RWPE2 (cell line): ENCODE results near the gene DUSP11.

ENCODE experiments used
- ATAC-seq: fragments of 200-7000 bp; cut with Tn5 transposase; 3 replicates; pipeline ENCODE4 v1.9.1; 2021; ENCODE audit warnings: low read depth
- DNase-seq: peaks from one replicate; pipeline ENCODE4 v3.0.0-alpha.2; 2020; ENCODE audit warnings: low spot score
- H3K27ac ChIP-seq: fragments of 450-650 bp; 2 replicates; pipeline ENCODE4 v1.5.1; 2017; ENCODE audit warnings: mild to moderate bottlenecking; ENCODE audit not compliant: poor library complexity, severe bottlenecking
- H3K27me3 ChIP-seq: fragments of 250-450 bp; sonication (Bioruptor Pico); 2 replicates; pipeline ENCODE4 v1.5.1; 2021; ENCODE audit warnings: mild to moderate bottlenecking, moderate library complexity; ENCODE audit not compliant: insufficient read depth, poor library complexity, severe bottlenecking
- H3K36me3 ChIP-seq: fragments of 250-450 bp; sonication (Bioruptor Pico); 2 replicates; pipeline ENCODE4 v1.5.1; 2020; ENCODE audit warnings: low read depth, mild to moderate bottlenecking, moderate library complexity
- H3K4me1 ChIP-seq: fragments of 250-450 bp; sonication (Bioruptor Pico); 2 replicates; pipeline ENCODE4 v1.5.1; 2021; ENCODE audit warnings: mild to moderate bottlenecking, moderate library complexity; ENCODE audit not compliant: insufficient read depth, poor library complexity, severe bottlenecking
- H3K4me3 ChIP-seq: fragments of 250-450 bp; sonication (Bioruptor Pico); 2 replicates; pipeline ENCODE4 v1.5.1; 2021; ENCODE audit warnings: mild to moderate bottlenecking, moderate library complexity; ENCODE audit not compliant: severe bottlenecking
- H3K9me3 ChIP-seq: fragments of 250-450 bp; sonication (Bioruptor Pico); 2 replicates; pipeline ENCODE4 v1.5.1; 2021; ENCODE audit warnings: mild to moderate bottlenecking, moderate library complexity; ENCODE audit not compliant: severe bottlenecking
- TF ChIP-seq, protein P1 (sequence below): fragments of 450-650 bp; IDR thresholded peaks from one replicate; pipeline ENCODE4 v1.5.1; 2017; ENCODE audit warnings: mild to moderate bottlenecking, moderate library complexity; ENCODE audit not compliant: poor library complexity, severe bottlenecking

Gene DUSP11

DNA sequence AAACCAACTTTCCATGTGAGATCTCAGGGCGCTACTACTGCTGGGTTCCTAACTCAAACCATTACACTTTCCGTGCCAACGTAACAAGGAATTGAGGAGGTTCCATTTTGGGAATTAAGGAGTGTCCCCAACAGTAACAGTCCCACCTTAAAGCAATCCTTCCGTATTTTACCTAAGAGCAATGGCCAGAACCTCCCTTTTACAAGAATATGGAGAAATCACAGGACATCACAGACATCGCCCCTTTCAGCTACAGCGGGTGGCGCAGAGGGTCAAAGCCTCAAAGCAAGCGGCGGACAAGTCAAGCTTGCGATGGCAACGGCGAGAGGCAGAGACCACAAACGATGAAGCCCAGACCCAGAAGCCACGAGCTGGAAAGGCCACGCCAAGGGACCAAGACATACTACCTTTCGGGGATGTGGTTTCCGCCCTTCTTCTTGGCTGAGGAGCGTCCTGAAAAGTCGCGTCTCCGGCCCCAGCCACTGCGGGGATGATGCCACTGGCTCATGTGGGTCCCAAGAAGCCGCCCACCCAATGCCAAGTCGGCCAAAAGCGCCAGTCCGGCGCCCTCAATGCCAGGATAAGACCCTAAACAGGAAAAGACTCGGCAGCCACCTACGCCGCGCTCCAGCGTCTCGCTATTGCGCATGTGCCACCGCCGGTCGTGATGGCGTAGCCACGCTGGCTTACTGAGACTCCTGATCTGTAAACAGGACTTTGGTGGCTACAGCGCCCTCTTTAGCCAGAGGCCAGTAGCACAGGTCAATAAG, at the start of gene DUSP11:
Gene DUSP11, minus strand, starts transcription at position 637 of the 770 bp plus-strand sequence. Its CDS starts 129 bp downstream, at position 508.
- peak within 1 kb of the TSS; percentile 97 for H3K27ac ChIP-seq

DNA sequence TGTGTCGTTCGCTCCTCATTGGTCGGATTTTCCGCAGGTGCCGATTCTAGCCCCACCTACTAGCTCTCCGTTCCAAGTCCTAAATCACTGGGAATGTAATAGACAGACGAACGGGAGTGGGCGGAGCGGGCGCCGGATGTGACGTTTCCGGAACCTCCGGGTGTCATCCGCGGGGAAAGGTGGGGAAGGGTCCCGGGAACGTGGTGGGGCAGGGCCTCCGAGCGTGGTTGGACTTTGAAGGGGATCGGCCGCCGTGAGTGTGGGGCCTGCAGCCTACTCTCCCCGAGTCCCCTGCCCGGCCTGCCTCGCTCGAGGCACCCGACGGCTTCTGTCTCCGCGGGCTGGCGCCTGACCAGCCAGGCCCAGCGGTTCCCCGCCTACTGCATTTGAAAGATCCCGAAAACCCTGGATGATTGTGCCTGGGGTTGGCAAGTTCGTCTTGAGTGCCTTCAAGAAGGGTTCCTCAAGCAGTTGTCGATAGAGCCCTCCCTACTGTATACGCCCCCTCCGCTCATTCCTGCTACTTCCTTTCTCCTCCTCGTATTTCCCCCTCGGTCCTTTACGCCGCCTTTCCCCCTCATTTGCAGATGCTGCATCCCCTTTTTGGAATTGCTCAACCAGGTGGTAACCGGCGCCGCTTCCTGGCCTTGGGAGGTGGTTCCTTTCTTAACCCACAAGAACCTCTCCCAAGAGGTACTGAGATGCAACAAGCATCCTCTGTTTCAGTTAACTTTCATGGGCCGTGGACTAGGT, 49.1 kb upstream of the DUSP11 start, which contains the start of gene STAMBP:
Gene STAMBP, plus strand, starts transcription at position 144 of the 753 bp plus-strand sequence. CDS start 1,896 bp downstream, outside the sequence.
- TF ChIP-seq, protein P1, sequence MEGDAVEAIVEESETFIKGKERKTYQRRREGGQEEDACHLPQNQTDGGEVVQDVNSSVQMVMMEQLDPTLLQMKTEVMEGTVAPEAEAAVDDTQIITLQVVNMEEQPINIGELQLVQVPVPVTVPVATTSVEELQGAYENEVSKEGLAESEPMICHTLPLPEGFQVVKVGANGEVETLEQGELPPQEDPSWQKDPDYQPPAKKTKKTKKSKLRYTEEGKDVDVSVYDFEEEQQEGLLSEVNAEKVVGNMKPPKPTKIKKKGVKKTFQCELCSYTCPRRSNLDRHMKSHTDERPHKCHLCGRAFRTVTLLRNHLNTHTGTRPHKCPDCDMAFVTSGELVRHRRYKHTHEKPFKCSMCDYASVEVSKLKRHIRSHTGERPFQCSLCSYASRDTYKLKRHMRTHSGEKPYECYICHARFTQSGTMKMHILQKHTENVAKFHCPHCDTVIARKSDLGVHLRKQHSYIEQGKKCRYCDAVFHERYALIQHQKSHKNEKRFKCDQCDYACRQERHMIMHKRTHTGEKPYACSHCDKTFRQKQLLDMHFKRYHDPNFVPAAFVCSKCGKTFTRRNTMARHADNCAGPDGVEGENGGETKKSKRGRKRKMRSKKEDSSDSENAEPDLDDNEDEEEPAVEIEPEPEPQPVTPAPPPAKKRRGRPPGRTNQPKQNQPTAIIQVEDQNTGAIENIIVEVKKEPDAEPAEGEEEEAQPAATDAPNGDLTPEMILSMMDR, result no peak
- H3K4me1 ChIP-seq, result peaks cover 29% of the 10 kb centered on the region
- no peaks in the 10 kb centered on the region for H3K9me3 ChIP-seq
- ATAC-seq (peak; percentile 68), DNase-seq (peak; percentile 91)
- H3K4me3 ChIP-seq, result peak within 1 kb of the TSS; percentile 97
- peaks cover 27% of the 10 kb centered on the region for H3K36me3 ChIP-seq
- peak within 1 kb of the TSS; percentile 93 for H3K27ac ChIP-seq
- no peaks in the 10 kb centered on the region for H3K27me3 ChIP-seq

More for the DNA sequence above, at the start of gene DUSP11:
- DNase-seq, result peak; percentile 89
- peak within 1 kb of the TSS; percentile 88 for H3K4me3 ChIP-seq
- no peaks in the 10 kb centered on the region for H3K27me3 ChIP-seq
- no peaks in the 10 kb centered on the region for H3K9me3 ChIP-seq
- TF ChIP-seq, protein P1, result peak; percentile 95
- peaks cover 40% of the 10 kb centered on the region for H3K4me1 ChIP-seq
- peak; percentile 69 for ATAC-seq
- H3K36me3 ChIP-seq, result peaks cover 37% of the 10 kb centered on the region

GRCh38 chr2:73828389-73828817, 48.5 kb upstream of the DUSP11 start:
- Histone ChIP-seq H3K4me1 (peaks cover 29% of the 10 kb centered on the region), H3K36me3 (peaks cover 23% of the 10 kb centered on the region), H3K9me3 (no peaks in the 10 kb centered on the region), H3K4me3 (peak overlapping the region; percentile 97), H3K27me3 (no peaks in the 10 kb centered on the region), H3K27ac (peak overlapping the region; percentile 93)
- TF ChIP-seq, protein P1, result no peak
- ATAC-seq (no peak), DNase-seq (no peak)

DNA sequence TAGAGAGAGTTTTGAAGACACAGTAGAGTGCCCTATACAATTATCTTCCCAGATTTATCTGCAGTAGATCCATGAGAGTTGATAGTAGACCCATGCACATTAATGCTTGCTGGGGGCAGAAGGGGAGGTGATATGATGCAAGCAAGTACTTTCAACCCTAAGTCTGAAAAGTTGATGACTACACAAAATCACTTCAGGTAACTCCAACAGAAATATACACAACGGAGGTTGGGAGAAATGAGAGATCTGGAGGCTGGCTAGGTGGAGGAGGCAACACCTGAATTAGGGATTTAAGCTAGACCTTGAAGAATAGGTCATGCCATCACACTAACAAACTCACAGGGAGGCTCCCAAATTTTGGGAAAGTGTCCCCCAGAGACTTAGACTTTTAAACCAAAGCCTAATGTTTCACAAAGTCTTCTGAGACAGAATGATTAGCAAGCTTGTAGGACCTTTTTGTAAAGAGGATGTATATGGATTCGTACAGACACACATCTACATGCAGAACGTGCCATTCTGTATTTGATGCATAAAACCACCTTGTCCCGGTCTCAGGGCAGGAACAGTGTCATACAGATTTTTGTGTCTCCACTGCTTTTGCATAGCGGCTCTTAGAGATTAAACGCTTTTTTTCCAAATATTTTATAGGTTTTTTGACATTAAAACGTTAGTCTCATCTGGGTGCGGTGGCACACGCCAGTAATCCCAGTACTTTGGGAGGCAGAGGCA, 47.9 kb upstream of the DUSP11 start:
- ATAC-seq (no peak), DNase-seq (no peak)
- Histone ChIP-seq H3K4me3 (no peak overlapping the region), H3K9me3 (no peaks in the 10 kb centered on the region), H3K36me3 (peaks cover 17% of the 10 kb centered on the region), H3K27me3 (no peaks in the 10 kb centered on the region), H3K27ac (peak overlapping the region; percentile 93), H3K4me1 (peaks cover 28% of the 10 kb centered on the region)
- TF ChIP-seq, protein P1, result no peak
